HCT116 (cell line): ENCODE data around the gene TRMU. TPM values are rescaled to one million over a fixed set of nuclear protein-coding genes. Genes with fewer than 3 reads are reported as not detected.

Source experiments
- ATAC-seq: fragments of 200-7000 bp; cut with Tn5 transposase; 2 replicates; pipeline ENCODE4 v1.9.1; 2020; ENCODE audit warnings: mild to moderate bottlenecking, moderate library complexity
- BruUV-seq: library from RNA; stranded (reverse); fragments of 400-500 nt; replicated peaks from 2 replicates; lab custom pipeline; 2021; lab: Mats Ljungman, UMichigan
- CTCF ChIA-PET: fragments of 300-600 bp; sonication (Branson Sonifier 250); formaldehyde crosslinking; loops from one replicate; lab custom pipeline; 2021; ENCODE audit warnings: antibody characterized with exemption; lab: Charles Lee
- POLR2A ChIA-PET: fragments of 300-600, 350-600 bp; sonication (Branson Sonifier 250); formaldehyde crosslinking; loops from one replicate; lab custom pipeline; 2021; ENCODE audit warnings: antibody characterized with exemption; lab: Charles Lee
- RAD21 ChIA-PET, 2 experiments: fragments of 300-600 bp; sonication (Branson Sonifier 250); formaldehyde crosslinking; loops; one replicate each; lab custom pipeline; 2023; ENCODE audit warnings: low total read pairs in 2 of 2; ENCODE audit not compliant: uncharacterized antibody in 2 of 2, unreplicated experiment in 2 of 2, low non-redundant PET in 1 of 2; lab: Charles Lee
- DNase-seq: peaks from one replicate; pipeline ENCODE4 v3.0.0-alpha.2; 2010; ENCODE audit warnings: low read depth, low spot score
- H2AFZ ChIP-seq: fragments of 200-600 bp; shearing (Covaris generic), sonication (generic); 2 replicates; pipeline ENCODE4 v1.6.1; 2017; ENCODE audit warnings: low read depth, mixed run types, mixed read lengths, antibody characterized with exemption, low read length; ENCODE audit not compliant: poor library complexity, severe bottlenecking
- H3K27ac ChIP-seq: 2 replicates; pipeline ENCODE4 v1.5.1; 2012; ENCODE audit warnings: low read depth, low read length
- H3K27me3 ChIP-seq: fragments of 200-600 bp; sonication (generic); 2 replicates; pipeline ENCODE4 v1.6.1; 2016; ENCODE audit warnings: mixed run types, low read length, mixed read lengths; ENCODE audit not compliant: insufficient read depth
- H3K36me3 ChIP-seq, 2 experiments: fragments of 200-500 bp in 1 of 2; fragments of 200-600 bp in 1 of 2; sonication (Bioruptor generic) in 1 of 2; sonication (generic) in 1 of 2; 2 replicates each; pipeline versions ENCODE4 v1.5.1 to v1.6.1; 2014 to 2016; ENCODE audit warnings: low read length in 2 of 2, inconsistent platforms in 1 of 2, mixed read lengths in 1 of 2, mixed run types in 1 of 2; ENCODE audit not compliant: insufficient read depth in 2 of 2, control insufficient read depth in 1 of 2
- H3K4me1 ChIP-seq, 2 experiments: fragments of 200-600 bp in 1 of 2; sonication (generic) in 1 of 2; 2 replicates each; pipeline versions ENCODE4 v1.5.1 to v1.6.1; 2012 to 2017; ENCODE audit warnings: low read length in 2 of 2, inconsistent platforms in 1 of 2, mild to moderate bottlenecking in 1 of 2, mixed read lengths in 1 of 2, mixed run types in 1 of 2, moderate library complexity in 1 of 2; ENCODE audit not compliant: insufficient read depth in 2 of 2, control insufficient read depth in 1 of 2
- H3K4me2 ChIP-seq: fragments of 200-600 bp; sonication (generic); 2 replicates; pipeline ENCODE4 v1.6.1; 2017; ENCODE audit warnings: mixed run types, low read length, mixed read lengths
- H3K4me3 ChIP-seq, 2 experiments: fragments of 200-600 bp in 1 of 2; sonication (generic) in 1 of 2; replicated peaks in 1 of 2; 2 replicates each; pipeline ENCODE4 v1.5.1; 2011 to 2016; ENCODE audit warnings: low read length in 2 of 2, control low read depth in 1 of 2, low read depth in 1 of 2, mild to moderate bottlenecking in 1 of 2, mixed read lengths in 1 of 2, mixed run types in 1 of 2
- H3K79me2 ChIP-seq: fragments of 200-600 bp; sonication (generic); 2 replicates; pipeline ENCODE4 v1.6.1; 2017; ENCODE audit warnings: mild to moderate bottlenecking, mixed run types, low read length, moderate library complexity, mixed read lengths; ENCODE audit not compliant: insufficient read depth
- H3K9ac ChIP-seq: fragments of 200-600 bp; sonication (generic); 2 replicates; pipeline ENCODE4 v1.6.1; 2016; ENCODE audit warnings: low read length, mixed read lengths
- H3K9me2 ChIP-seq: fragments of 200-600 bp; sonication (generic), shearing (Covaris generic); 2 replicates; pipeline ENCODE4 v1.6.1; 2017; ENCODE audit warnings: mixed run types, mild to moderate bottlenecking, moderate library complexity; ENCODE audit not compliant: insufficient read depth
- H3K9me3 ChIP-seq, 2 experiments: fragments of 200-500 bp in 1 of 2; fragments of 200-600 bp in 1 of 2; sonication (Bioruptor generic) in 1 of 2; sonication (generic) in 1 of 2; 2 replicates each; pipeline ENCODE4 v1.6.1; 2014 to 2017; ENCODE audit warnings: low read length in 2 of 2, mixed read lengths in 2 of 2, inconsistent platforms in 1 of 2, low read depth in 1 of 2, mild to moderate bottlenecking in 1 of 2, mixed run types in 1 of 2, moderate library complexity in 1 of 2; ENCODE audit not compliant: control insufficient read depth in 1 of 2, insufficient read depth in 1 of 2
- H4K20me1 ChIP-seq: fragments of 200-600 bp; sonication (generic), shearing (Covaris generic); 2 replicates; pipeline ENCODE4 v1.6.1; 2017; ENCODE audit warnings: mixed run types, mild to moderate bottlenecking, moderate library complexity; ENCODE audit not compliant: insufficient read depth
- CTCF ChIP-seq, 3 experiments: fragments of 200-600 bp in 1 of 3; sonication (generic) in 1 of 3; IDR thresholded peaks in 2 of 3; conservative IDR thresholded peaks in 1 of 3; 2 replicates each; pipeline ENCODE4 v1.5.1; 2012 to 2017; ENCODE audit warnings: low read depth in 2 of 3, low read length in 2 of 3, antibody characterized with exemption in 1 of 3, borderline replicate concordance in 1 of 3, control low read depth in 1 of 3, mild to moderate bottlenecking in 1 of 3, mixed read lengths in 1 of 3, mixed run types in 1 of 3, moderate library complexity in 1 of 3; ENCODE audit not compliant: insufficient read depth in 1 of 3
- EZH2phosphoT487 ChIP-seq: fragments of 200-600 bp; IDR thresholded peaks from 2 replicates; pipeline ENCODE4 v1.6.1; 2018; ENCODE audit warnings: antibody characterized with exemption, borderline replicate concordance
- FOSL1 ChIP-seq: IDR thresholded peaks from 2 replicates; pipeline ENCODE4 v1.6.1; 2012; ENCODE audit warnings: low read depth
- MAX ChIP-seq: IDR thresholded peaks from 2 replicates; pipeline ENCODE4 v1.6.1; 2012
- REST ChIP-seq: IDR thresholded peaks from 2 replicates; pipeline ENCODE4 v1.6.1; 2012; ENCODE audit warnings: low read depth
- SRF ChIP-seq: IDR thresholded peaks from 2 replicates; pipeline ENCODE4 v1.6.1; 2012; ENCODE audit warnings: low read depth
- TCF7L2 ChIP-seq: IDR thresholded peaks from 2 replicates; pipeline ENCODE4 v1.7.0; 2011; ENCODE audit warnings: borderline replicate concordance, inconsistent platforms; ENCODE audit not compliant: insufficient read depth, insufficient read length; ENCODE audit errors: extremely low read depth
- YY1 ChIP-seq: IDR thresholded peaks from 2 replicates; pipeline ENCODE4 v1.6.1; 2011; ENCODE audit warnings: low read length, low read depth, moderate library complexity, mild to moderate bottlenecking; ENCODE audit not compliant: insufficient replicate concordance; ENCODE audit errors: extremely low read depth
- ZFX ChIP-seq: fragments of 450-650 bp; IDR thresholded peaks from 2 replicates; pipeline ENCODE4 v1.6.1; 2017
- ZNF274 ChIP-seq: fragments of 200-500 bp; sonication (Bioruptor generic); IDR thresholded peaks from 2 replicates; pipeline ENCODE4 v1.6.1; 2014; ENCODE audit warnings: mild to moderate bottlenecking, low read depth, low read length, inconsistent platforms
- intact Hi-C: fragments of 100-400 bp; cut with micrococcal nuclease; formaldehyde crosslinking; loops from 2 replicates; pipeline ENCODE4 v1.10.0; 2022
- total RNA-seq: library from RNA; stranded (reverse); gene quantifications from one replicate; pipeline ENCODE4 v1.2.1, GENCODE V29; 2021; ENCODE audit not compliant: unreplicated experiment

The TRMU gene
- total RNA-seq, 1 experiment from 2014 or later, result 65.4 TPM

- no peak overlapping the region for H2AFZ ChIP-seq
- ChIA-PET RAD21 (no interaction called here), POLR2A (no interaction called here), CTCF (no interaction called here)
- H3K4me2 ChIP-seq, result no peak overlapping the region
- H3K4me1 ChIP-seq, result peaks cover 9 to 10% of the 10 kb centered on the region in 2 experiments
- H3K27ac ChIP-seq, result no peak overlapping the region
- H4K20me1 ChIP-seq, result no peaks in the 10 kb centered on the region; the same call in 1 of the 2 replicates
- peaks cover 58 to 81% of the 10 kb centered on the region in 2 experiments for H3K36me3 ChIP-seq
- no TSS peak for BruUV-seq
- intact Hi-C loops, result no loop called here
- DNase-seq (no peak), ATAC-seq (no peak)
- H3K4me3 ChIP-seq, result no peak overlapping the region
- TF ChIP-seq CTCF (IDR thresholded peaks at IDR 0.05 in 2 of 3, conservative IDR thresholded peaks at IDR 0.05 in 1 of 3; ENCODE audit: borderline replicate concordance in 1 of 3, insufficient read depth in 1 of 3, low read depth in 2 of 3, low read length in 2 of 3), result no peak
- H3K9me3 ChIP-seq, result no peaks in the 10 kb centered on the region
- H3K9me2 ChIP-seq, result no peaks in the 10 kb centered on the region
- no peak overlapping the region for H3K9ac ChIP-seq
- no peaks in the 10 kb centered on the region for H3K27me3 ChIP-seq
- H3K79me2 ChIP-seq, result peaks cover 35% of the 10 kb centered on the region; the same call in 1 of the 2 replicates
Observed at GRCh38 chr22:46348099-46348695, 12.7 kb downstream of the TRMU start.

- peaks cover 50 to 71% of the 10 kb centered on the region in 2 experiments for H3K36me3 ChIP-seq
- H3K4me3 ChIP-seq, result no peak overlapping the region
- H3K27ac ChIP-seq, result no peak overlapping the region
- CTCF ChIA-PET, result no interaction called here
- no peak overlapping the region for H2AFZ ChIP-seq
- peaks cover 13 to 14% of the 10 kb centered on the region in 2 experiments for H3K4me1 ChIP-seq
- no peak overlapping the region for H3K4me2 ChIP-seq
- H3K9ac ChIP-seq, result no peak overlapping the region
- no peaks in the 10 kb centered on the region for H3K9me2 ChIP-seq
- RAD21 ChIA-PET, result no interaction called here
- no peaks in the 10 kb centered on the region for H3K9me3 ChIP-seq
- DNase-seq, result no peak
- peaks cover 38% of the 10 kb centered on the region; the same call in 1 of the 2 replicates for H3K79me2 ChIP-seq
- TF ChIP-seq ZFX (no peak), SRF (no peak), TCF7L2 (no peak), FOSL1 (no peak), MAX (no peak), EZH2phosphoT487 (no peak), YY1 (no peak), ZNF274 (no peak), REST (no peak)
- no peaks in the 10 kb centered on the region for H3K27me3 ChIP-seq
- POLR2A ChIA-PET, result no interaction called here
- peaks cover 3% of the 10 kb centered on the region; the same call in 1 of the 2 replicates for H4K20me1 ChIP-seq
- BruUV-seq, result no TSS peak
- no peak for ATAC-seq
- intact Hi-C loops, result no loop called here
Observed at GRCh38 chr22:46349238-46349637, 13.7 kb downstream of the TRMU start.
